ENCODE measurements around the gene COL13A1. TPM values are rescaled to one million over a fixed set of nuclear protein-coding genes. Genes with fewer than 3 reads are reported as not detected.

COL13A1 gene
- total RNA-seq, 1 donor from 2014 or later, result not detected

- no peak overlapping the region for H3K27ac Mint-ChIP-seq
- no peaks in the 10 kb centered on the region for H3K4me1 Mint-ChIP-seq (ENCODE audit: low read depth)
- no peak overlapping the region for H3K4me3 Mint-ChIP-seq
- H3K27me3 Mint-ChIP-seq (ENCODE audit: insufficient read depth), result no peaks in the 10 kb centered on the region
- H3K36me3 Mint-ChIP-seq (ENCODE audit: low read depth), result no peaks in the 10 kb centered on the region
- intact Hi-C loops (cut with micrococcal nuclease), result no loop called here
- H3K9me3 Mint-ChIP-seq, result no peaks in the 10 kb centered on the region
- no peak for DNase-seq (ENCODE audit: low spot score)
These were observed 32.2 kb upstream of the COL13A1 start for GRCh38 chr10:69769395-69769992.

- no peak overlapping the region for H3K27ac Mint-ChIP-seq
- no peak for DNase-seq (ENCODE audit: low spot score)
- intact Hi-C loops (cut with micrococcal nuclease), result no loop called here
- peaks cover 2% of the 10 kb centered on the region for H3K27me3 Mint-ChIP-seq (ENCODE audit: insufficient read depth)
- no peaks in the 10 kb centered on the region for H3K9me3 Mint-ChIP-seq
- no peak overlapping the region for H3K4me3 Mint-ChIP-seq
- H3K36me3 Mint-ChIP-seq (ENCODE audit: low read depth), result no peaks in the 10 kb centered on the region
- no peaks in the 10 kb centered on the region for H3K4me1 Mint-ChIP-seq (ENCODE audit: low read depth)
These were observed 28.6 kb upstream of the COL13A1 start for GRCh38 chr10:69772933-69773704.

- Mint-ChIP-seq H3K27ac (no peak overlapping the region), H3K9me3 (no peaks in the 10 kb centered on the region), H3K4me3 (no peak overlapping the region), H3K36me3 (ENCODE audit: low read depth) (no peaks in the 10 kb centered on the region), H3K27me3 (ENCODE audit: insufficient read depth) (peaks cover 4% of the 10 kb centered on the region), H3K4me1 (ENCODE audit: low read depth) (no peaks in the 10 kb centered on the region)
- intact Hi-C loops (cut with micrococcal nuclease), result no loop called here
- DNase-seq (ENCODE audit: low spot score), result no peak
These were observed 27.1 kb upstream of the COL13A1 start for GRCh38 chr10:69774596-69774995.

- Mint-ChIP-seq H3K27ac (no peak overlapping the region), H3K4me1 (ENCODE audit: low read depth) (no peaks in the 10 kb centered on the region), H3K9me3 (no peaks in the 10 kb centered on the region), H3K36me3 (ENCODE audit: low read depth) (no peaks in the 10 kb centered on the region), H3K27me3 (ENCODE audit: insufficient read depth) (peaks cover 8% of the 10 kb centered on the region), H3K4me3 (no peak overlapping the region)
- DNase-seq (ENCODE audit: low spot score), result no peak
- intact Hi-C loops (cut with micrococcal nuclease), result no loop called here
These were observed 21.6 kb upstream of the COL13A1 start for GRCh38 chr10:69780077-69780476.

- H3K27me3 Mint-ChIP-seq (ENCODE audit: insufficient read depth), result peaks cover 11% of the 10 kb centered on the region
- H3K9me3 Mint-ChIP-seq, result no peaks in the 10 kb centered on the region
- no peak overlapping the region for H3K27ac Mint-ChIP-seq
- intact Hi-C loops (cut with micrococcal nuclease), result no loop called here
- H3K4me1 Mint-ChIP-seq (ENCODE audit: low read depth), result no peaks in the 10 kb centered on the region
- no peaks in the 10 kb centered on the region for H3K36me3 Mint-ChIP-seq (ENCODE audit: low read depth)
- no peak overlapping the region for H3K4me3 Mint-ChIP-seq
- DNase-seq (ENCODE audit: low spot score), result no peak
These were observed 20.1 kb upstream of the COL13A1 start for GRCh38 chr10:69781576-69781975.

- Mint-ChIP-seq H3K36me3 (ENCODE audit: low read depth) (no peaks in the 10 kb centered on the region), H3K4me3 (no peak overlapping the region), H3K4me1 (ENCODE audit: low read depth) (no peaks in the 10 kb centered on the region), H3K9me3 (no peaks in the 10 kb centered on the region), H3K27ac (no peak overlapping the region), H3K27me3 (ENCODE audit: insufficient read depth) (peaks cover 11% of the 10 kb centered on the region)
- intact Hi-C loops (cut with micrococcal nuclease), result no loop called here
- DNase-seq (ENCODE audit: low spot score), result no peak
These were observed 18.2 kb upstream of the COL13A1 start for GRCh38 chr10:69783515-69783914.

- intact Hi-C loops (cut with micrococcal nuclease), result loop anchor here (1.0 kb wide), 1 partner anchor 128 kb away; no protein-coding TSS in a partner anchor
- Mint-ChIP-seq H3K36me3 (ENCODE audit: low read depth) (no peaks in the 10 kb centered on the region), H3K27ac (no peak overlapping the region), H3K27me3 (ENCODE audit: insufficient read depth) (peaks cover 9% of the 10 kb centered on the region), H3K4me3 (no peak overlapping the region), H3K4me1 (ENCODE audit: low read depth) (no peaks in the 10 kb centered on the region), H3K9me3 (no peaks in the 10 kb centered on the region)
- no peak for DNase-seq (ENCODE audit: low spot score)
These were observed 14.9 kb upstream of the COL13A1 start for GRCh38 chr10:69786791-69787190.

- Mint-ChIP-seq H3K36me3 (ENCODE audit: low read depth) (no peaks in the 10 kb centered on the region), H3K4me1 (ENCODE audit: low read depth) (no peaks in the 10 kb centered on the region), H3K4me3 (no peak overlapping the region), H3K27ac (no peak overlapping the region), H3K9me3 (no peaks in the 10 kb centered on the region), H3K27me3 (ENCODE audit: insufficient read depth) (peaks cover 9% of the 10 kb centered on the region)
- DNase-seq (ENCODE audit: low spot score), result no peak
- intact Hi-C loops (cut with micrococcal nuclease), result loop anchor here (1.0 kb wide), 1 partner anchor 127 kb away; no protein-coding TSS in a partner anchor
These were observed 14.0 kb upstream of the COL13A1 start for GRCh38 chr10:69787681-69788080.

GRCh38 chr10:69789164-69789576 is 12.5 kb upstream of the COL13A1 start:
- Mint-ChIP-seq H3K36me3 (ENCODE audit: low read depth) (no peaks in the 10 kb centered on the region), H3K9me3 (no peaks in the 10 kb centered on the region), H3K4me1 (ENCODE audit: low read depth) (no peaks in the 10 kb centered on the region), H3K27me3 (ENCODE audit: insufficient read depth) (peaks cover 9% of the 10 kb centered on the region), H3K27ac (no peak overlapping the region), H3K4me3 (no peak overlapping the region)
- no peak for DNase-seq (ENCODE audit: low spot score)
- intact Hi-C loops (cut with micrococcal nuclease), result no loop called here

GRCh38 chr10:69791812-69792211 is 9.9 kb upstream of the COL13A1 start:
- H3K9me3 Mint-ChIP-seq, result no peaks in the 10 kb centered on the region
- no peaks in the 10 kb centered on the region for H3K36me3 Mint-ChIP-seq (ENCODE audit: low read depth)
- no peak for DNase-seq (ENCODE audit: low spot score)
- intact Hi-C loops (cut with micrococcal nuclease), result no loop called here
- H3K4me1 Mint-ChIP-seq (ENCODE audit: low read depth), result no peaks in the 10 kb centered on the region
- no peak overlapping the region for H3K27ac Mint-ChIP-seq
- H3K4me3 Mint-ChIP-seq, result no peak overlapping the region
- H3K27me3 Mint-ChIP-seq (ENCODE audit: insufficient read depth), result peaks cover 2% of the 10 kb centered on the region

- DNase-seq (ENCODE audit: low spot score), result no peak
- Mint-ChIP-seq H3K4me1 (ENCODE audit: low read depth) (no peaks in the 10 kb centered on the region), H3K27ac (no peak overlapping the region), H3K36me3 (ENCODE audit: low read depth) (no peaks in the 10 kb centered on the region), H3K27me3 (ENCODE audit: insufficient read depth) (peaks cover 7% of the 10 kb centered on the region), H3K9me3 (no peaks in the 10 kb centered on the region), H3K4me3 (no peak overlapping the region)
- intact Hi-C loops (cut with micrococcal nuclease), result no loop called here
These were observed 9.4 kb upstream of the COL13A1 start for GRCh38 chr10:69792341-69792740.

GRCh38 chr10:69794673-69795072 is 7.0 kb upstream of the COL13A1 start:
- Mint-ChIP-seq H3K36me3 (ENCODE audit: low read depth) (no peaks in the 10 kb centered on the region), H3K27ac (no peak overlapping the region), H3K4me3 (no peak overlapping the region), H3K27me3 (ENCODE audit: insufficient read depth) (peaks cover 19% of the 10 kb centered on the region), H3K4me1 (ENCODE audit: low read depth) (no peaks in the 10 kb centered on the region), H3K9me3 (no peaks in the 10 kb centered on the region)
- intact Hi-C loops (cut with micrococcal nuclease), result no loop called here
- no peak for DNase-seq (ENCODE audit: low spot score)

- intact Hi-C loops (cut with micrococcal nuclease), result no loop called here
- DNase-seq (ENCODE audit: low spot score), result no peak
- Mint-ChIP-seq H3K27me3 (ENCODE audit: insufficient read depth) (peaks cover 22% of the 10 kb centered on the region), H3K4me3 (no peak overlapping the region), H3K9me3 (no peaks in the 10 kb centered on the region), H3K27ac (no peak overlapping the region), H3K4me1 (ENCODE audit: low read depth) (no peaks in the 10 kb centered on the region), H3K36me3 (ENCODE audit: low read depth) (no peaks in the 10 kb centered on the region)
These were observed 6.3 kb upstream of the COL13A1 start for GRCh38 chr10:69795242-69795934.

All from activated T-helper 1 cell treated with anti-CD3 and anti-CD28 coated beads, Interleukin-12 subunit alpha, Interleukin-12 subunit beta, Interleukin-2, Interleukin-4 antibody, amounts not matched to agents 30 ng/mL and 10 ng/mL and 1 ng/mL, durations not matched to agents 14 hours and 24 hours and 36 hours (primary cell).